ENCODE data around the gene BPNT1.
"Not testable (repeated sequence)": the region's sequence is repeated elsewhere in the genome, so short reads cannot be mapped to it uniquely, and the experiment has no call there.

BPNT1 gene

GRCh38 chr1:220077887-220078286 lies 11.7 kb downstream of the BPNT1 start:
- DNase-seq (ENCODE audit: low read depth), result no peak

GRCh38 chr1:220076861-220077762 lies 12.5 kb downstream of the BPNT1 start:
- DNase-seq (ENCODE audit: low read depth), result no peak

GRCh38 chr1:220067269-220068204 lies 22.1 kb downstream of the BPNT1 start:
- no peak for DNase-seq (ENCODE audit: low read depth)

GRCh38 chr1:220062629-220063028 lies 27.0 kb downstream of the BPNT1 start:
- no peak for DNase-seq (ENCODE audit: low read depth)

- no peak for DNase-seq (ENCODE audit: low read depth)
These were observed 28.7 kb downstream of the BPNT1 start for GRCh38 chr1:220060876-220061275.

- DNase-seq (ENCODE audit: low read depth), result no peak
These were observed 33.2 kb downstream of the BPNT1 start for GRCh38 chr1:220056374-220056773.

GRCh38 chr1:220046052-220046930 lies 43.3 kb downstream of the BPNT1 start, which contains the start of gene EPRS1:
TSS of gene EPRS1 (minus strand) at chr1:220046505. CDS start at chr1:220046388, 117 bp downstream.
- peak; percentile 91 for DNase-seq (ENCODE audit: low read depth)

GRCh38 chr1:220045356-220046051 lies 44.1 kb downstream of the BPNT1 start:
- no peak for DNase-seq (ENCODE audit: low read depth)

GRCh38 chr1:220044678-220045355 lies 44.8 kb downstream of the BPNT1 start:
- no peak for DNase-seq (ENCODE audit: low read depth)

- DNase-seq (ENCODE audit: low read depth), result no peak
These were observed 45.9 kb downstream of the BPNT1 start for GRCh38 chr1:220043646-220044045.

- no peak for DNase-seq (ENCODE audit: low read depth)
These were observed 49.5 kb downstream of the BPNT1 start for GRCh38 chr1:220040028-220040596.

GRCh38 chr1:220038640-220039039 lies 50.9 kb downstream of the BPNT1 start:
- no peak for DNase-seq (ENCODE audit: low read depth)

GRCh38 chr1:220037810-220038209 lies 51.8 kb downstream of the BPNT1 start:
- DNase-seq (ENCODE audit: low read depth), result not testable (repeated sequence)

GRCh38 chr1:220032911-220033310 lies 56.7 kb downstream of the BPNT1 start:
- DNase-seq (ENCODE audit: low read depth), result no peak

GRCh38 chr1:220031287-220031686 lies 58.3 kb downstream of the BPNT1 start:
- DNase-seq (ENCODE audit: low read depth), result no peak

GRCh38 chr1:220028346-220028895 lies 61.2 kb downstream of the BPNT1 start:
- no peak for DNase-seq (ENCODE audit: low read depth)

GRCh38 chr1:220019071-220019470 lies 70.5 kb downstream of the BPNT1 start:
- no peak for DNase-seq (ENCODE audit: low read depth)

- no peak for DNase-seq (ENCODE audit: low read depth)
These were observed 76.1 kb downstream of the BPNT1 start for GRCh38 chr1:220013497-220013896.

- no peak for DNase-seq (ENCODE audit: low read depth)
These were observed 77.3 kb downstream of the BPNT1 start for GRCh38 chr1:220012259-220012658.

GRCh38 chr1:220011620-220012019 lies 78.0 kb downstream of the BPNT1 start:
- no peak for DNase-seq (ENCODE audit: low read depth)

All from stimulated activated CD4-positive, alpha-beta T cell treated with anti-CD3 and anti-CD28 coated beads, Interleukin-2, amount 100 ng/mL, for 4 hours (primary cell).